Smooth muscle cell (in vitro differentiated cells): ENCODE measurements around the gene ADSS2. TPM values are rescaled to one million over a fixed set of nuclear protein-coding genes. Genes with fewer than 3 reads are reported as not detected.
A peak's percentile ranks its signal among the peaks of the same experiment; 100 is the strongest.

Experiments used
- DNase-seq: peaks from one replicate; lab custom pipeline; 2025; ENCODE audit not compliant: unreplicated experiment; lab: John Stamatoyannopoulos, UW
- H2AFZ ChIP-seq: fragments of 200-600 bp; sonication (generic); 2 replicates; pipeline ENCODE4 v1.6.0; 2016; ENCODE audit warnings: antibody characterized with exemption, low read depth, mild to moderate bottlenecking
- H3F3A ChIP-seq: fragments of 200-600 bp; sonication (generic); 2 replicates; pipeline ENCODE4 v1.6.0; 2017; ENCODE audit warnings: antibody characterized with exemption, low read depth
- H3K27ac ChIP-seq: fragments of 200-600 bp; sonication (generic); 2 replicates; pipeline ENCODE4 v1.5.1; 2016; ENCODE audit warnings: low read depth, mild to moderate bottlenecking
- H3K27me3 ChIP-seq: fragments of 200-600 bp; sonication (generic); 2 replicates; pipeline ENCODE4 v1.6.1; 2016; ENCODE audit warnings: low read depth, mild to moderate bottlenecking
- H3K36me3 ChIP-seq: fragments of 200-600 bp; sonication (generic); 2 replicates; pipeline ENCODE4 v1.5.1; 2016; ENCODE audit warnings: low read depth
- H3K4me1 ChIP-seq: fragments of 200-600 bp; sonication (generic); 2 replicates; pipeline ENCODE4 v1.5.1; 2016; ENCODE audit warnings: low read depth
- H3K4me2 ChIP-seq: fragments of 200-600 bp; sonication (generic); 2 replicates; pipeline ENCODE4 v1.6.0; 2016; ENCODE audit warnings: mild to moderate bottlenecking
- H3K4me3 ChIP-seq: fragments of 200-600 bp; sonication (generic); 2 replicates; pipeline ENCODE4 v1.5.1; 2016; ENCODE audit warnings: mild to moderate bottlenecking
- H3K79me2 ChIP-seq: fragments of 200-600 bp; sonication (generic); 2 replicates; pipeline ENCODE4 v1.6.0; 2016; ENCODE audit warnings: low read depth, mild to moderate bottlenecking
- H3K9ac ChIP-seq: fragments of 200-600 bp; sonication (generic); 2 replicates; pipeline ENCODE4 v1.6.0; 2016; ENCODE audit warnings: low read depth
- H3K9me3 ChIP-seq: fragments of 200-600 bp; sonication (generic); replicated peaks from 2 replicates; pipeline ENCODE4 v1.5.1; 2016; ENCODE audit warnings: low read depth
- H4K20me1 ChIP-seq: fragments of 200-600 bp; sonication (generic); 2 replicates; pipeline ENCODE4 v1.6.0; 2016; ENCODE audit warnings: low read depth
- CTCF ChIP-seq: fragments of 200-600 bp; sonication (generic); IDR thresholded peaks from 2 replicates; pipeline ENCODE4 v1.5.1; 2017; ENCODE audit warnings: borderline replicate concordance, mild to moderate bottlenecking, antibody characterized with exemption; ENCODE audit not compliant: insufficient read depth, poor library complexity, severe bottlenecking
- WGBS: methylation state at CpG from one replicate; pipeline ENCODE4 v1.1.7; 2016; ENCODE audit warnings: low lambda C conversion rate; 5-methylcytosine and 5-hydroxymethylcytosine counted together
- polyA plus RNA-seq: library from polyadenylated mRNA; unstranded; fragments of >200 nt; fragmentation: Nextera tagmentation; extraction: Ambion mirVana; gene quantifications from 2 replicates; pipeline ENCODE4 v1.2.1, GENCODE V29; 2016
- total RNA-seq: library from RNA; depleted of rRNA; stranded (reverse); fragments of >200 nt; gene quantifications from 2 replicates; pipeline ENCODE4 v1.2.3, GENCODE V29; 2014

ADSS2 gene
- total and polyA plus RNA-seq, 2 experiments from 2014 or later = 13.8 to 35.1 TPM

DNA sequence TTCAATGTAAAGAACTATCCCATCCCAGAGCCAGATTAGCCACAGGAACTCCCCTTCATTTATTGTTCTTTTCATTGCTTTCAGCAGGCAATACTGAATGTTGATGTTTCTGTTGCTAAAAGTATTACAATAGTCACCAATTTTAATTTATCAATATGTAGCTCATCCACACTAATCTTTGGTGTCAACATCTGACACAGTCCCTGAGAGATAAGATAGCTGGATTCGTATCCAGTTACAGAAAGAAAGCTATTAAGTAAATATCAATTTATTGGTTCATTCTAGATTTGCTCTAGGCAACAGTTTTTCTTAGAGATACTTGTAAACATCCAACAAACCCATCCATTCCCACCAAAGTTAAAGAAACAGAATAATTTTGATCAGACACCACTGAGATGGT lies 4.7 kb downstream of the ADSS2 start:
- no peaks in the 10 kb centered on the region for H3F3A ChIP-seq
- no peak overlapping the region for H2AFZ ChIP-seq
- H3K36me3 ChIP-seq = no peaks in the 10 kb centered on the region
- 47% methylated on average over 1 of the region's 1 CpG for WGBS
- H3K4me3 ChIP-seq = no peak overlapping the region
- H3K27ac ChIP-seq = no peak overlapping the region
- H3K4me2 ChIP-seq = peak overlapping the region; percentile 9
- no peaks in the 10 kb centered on the region for H3K27me3 ChIP-seq
- peaks cover 53% of the 10 kb centered on the region for H3K4me1 ChIP-seq
- H3K79me2 ChIP-seq = peaks cover 84% of the 10 kb centered on the region
- no peak for TF ChIP-seq CTCF
- no peak for DNase-seq
- H3K9me3 ChIP-seq = no peaks in the 10 kb centered on the region
- H3K9ac ChIP-seq = no peak overlapping the region
- H4K20me1 ChIP-seq = peaks cover 10% of the 10 kb centered on the region

- Histone ChIP-seq H2AFZ (peak overlapping the region; percentile 53), H3K4me1 (peaks cover 53% of the 10 kb centered on the region), H3K4me3 (no peak overlapping the region), H3K27me3 (no peaks in the 10 kb centered on the region), H3K79me2 (peaks cover 95% of the 10 kb centered on the region), H3K36me3 (no peaks in the 10 kb centered on the region), H3K9me3 (no peaks in the 10 kb centered on the region), H3K4me2 (peak overlapping the region; percentile 23), H3K27ac (peak overlapping the region; percentile 76), H3K9ac (peak overlapping the region; percentile 14), H4K20me1 (peaks cover 12% of the 10 kb centered on the region), H3F3A (no peaks in the 10 kb centered on the region)
- DNase-seq = no peak
- TF ChIP-seq CTCF = no peak
- WGBS = 61% methylated on average over 2 of the region's 2 CpGs
Measured at GRCh38 chr1:244445320-244446181, 6.2 kb downstream of the ADSS2 start.

- TF ChIP-seq CTCF = no peak
- 74% methylated on average over 1 of the region's 1 CpG for WGBS
- Histone ChIP-seq H3K4me2 (peak overlapping the region; percentile 23), H4K20me1 (peaks cover 19% of the 10 kb centered on the region), H3K27ac (peak overlapping the region; percentile 76), H3K9ac (no peak overlapping the region), H3K9me3 (no peaks in the 10 kb centered on the region), H3F3A (no peaks in the 10 kb centered on the region), H3K79me2 (peaks cover 96% of the 10 kb centered on the region), H3K4me1 (peaks cover 49% of the 10 kb centered on the region), H2AFZ (no peak overlapping the region), H3K36me3 (no peaks in the 10 kb centered on the region), H3K4me3 (no peak overlapping the region), H3K27me3 (no peaks in the 10 kb centered on the region)
- no peak for DNase-seq
Measured at GRCh38 chr1:244444854-244445253, 6.9 kb downstream of the ADSS2 start.
